NCI-H1436 (cell line): Measurements from ENCODE around the gene TGM1.

ENCODE experiments used
- DNase-seq: peaks from one replicate; lab custom pipeline; 2025; lab: John Stamatoyannopoulos, UW

TGM1 gene

GRCh38 chr14:24271134-24271833 is 8.3 kb upstream of the TGM1 start, which contains the start of gene RABGGTA:
Gene RABGGTA (minus strand): TSS chr14:24271597. CDS start chr14:24271115, 482 bp downstream.
- DNase-seq: peak; percentile 90

DNA sequence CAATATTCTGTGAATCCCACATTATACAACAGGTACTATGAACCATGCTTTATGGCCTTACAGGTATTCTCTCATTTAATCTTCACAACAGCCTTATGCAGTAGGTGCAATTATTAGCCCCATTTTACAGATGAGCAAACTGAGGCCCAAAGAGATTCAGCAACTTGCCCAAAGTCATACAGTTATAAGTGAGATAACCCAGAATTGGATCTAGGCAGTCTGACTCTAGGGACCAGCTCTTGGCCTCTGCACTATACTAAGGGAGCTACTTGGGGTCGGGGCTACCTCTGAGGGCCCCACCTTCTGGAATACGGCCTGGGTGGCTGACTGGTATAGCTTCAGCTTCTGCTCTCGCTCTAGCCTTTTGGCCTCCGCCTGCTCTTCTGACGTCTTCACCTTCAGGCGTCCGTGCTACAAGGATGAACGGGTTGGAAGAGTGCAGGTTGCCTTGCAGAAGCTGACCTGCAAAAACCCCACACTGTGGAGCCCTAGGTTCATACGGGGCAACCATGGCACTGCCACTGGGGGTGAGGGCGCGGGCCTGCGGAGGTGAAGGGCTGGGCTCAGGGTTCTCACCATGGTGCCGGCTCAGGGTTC is 7.7 kb upstream of the TGM1 start:
- DNase-seq: no peak

DNA sequence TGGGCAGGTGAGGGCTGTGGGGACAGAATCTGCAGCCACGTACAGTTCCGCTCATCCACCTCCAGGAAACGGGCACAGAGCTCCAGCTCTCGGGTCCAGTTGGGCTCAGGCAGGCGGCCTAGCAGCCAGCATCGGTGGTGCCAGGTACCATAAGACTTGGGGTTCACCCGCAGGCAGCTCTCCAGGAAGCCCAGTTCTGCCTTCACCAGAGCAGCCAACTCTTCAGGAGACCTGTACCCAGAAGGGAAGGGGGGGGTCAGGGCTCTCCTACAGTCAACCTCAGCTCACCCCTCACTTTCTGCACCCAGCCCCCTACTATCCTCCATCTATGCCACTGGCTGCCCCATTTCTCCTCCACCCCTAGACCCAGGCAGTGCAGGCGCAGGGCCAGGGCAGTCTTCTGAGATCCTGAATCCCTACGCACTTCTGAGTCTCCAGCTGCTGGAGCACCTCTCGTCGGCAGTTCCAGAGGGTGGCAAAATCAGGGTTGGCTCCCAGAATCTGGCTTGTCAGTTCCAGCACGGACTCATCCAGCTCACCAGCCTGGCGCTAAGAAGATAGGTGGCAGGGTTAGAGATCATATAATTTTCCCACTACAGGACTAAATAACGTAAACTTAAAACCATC is 7.0 kb upstream of the TGM1 start:
- DNase-seq: no peak

GRCh38 chr14:24269368-24269767 is 6.4 kb upstream of the TGM1 start:
- DNase-seq: no peak

- DNase-seq: no peak
Measured at GRCh38 chr14:24268225-24268624, 5.2 kb upstream of the TGM1 start.

DNA sequence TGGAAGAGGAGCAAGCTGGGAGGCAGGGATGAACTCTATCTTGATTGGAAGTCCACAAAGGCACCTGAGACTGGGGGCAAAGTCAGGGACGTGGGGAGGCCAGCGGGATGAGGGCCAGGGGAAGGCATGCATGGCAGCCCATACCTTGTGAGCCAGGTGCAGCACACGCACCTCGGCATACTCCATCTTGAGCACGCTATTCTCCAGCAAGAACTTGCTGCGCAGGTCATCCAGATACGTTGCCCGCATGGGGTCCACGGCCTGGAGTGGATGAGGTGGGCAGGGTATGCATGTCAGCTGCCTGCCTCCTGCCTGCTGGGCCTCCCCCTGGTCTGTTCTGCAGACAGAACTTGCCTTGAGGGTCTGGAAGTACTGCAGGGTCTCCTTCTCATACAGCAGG is 4.5 kb upstream of the TGM1 start:
- DNase-seq: no peak

DNA sequence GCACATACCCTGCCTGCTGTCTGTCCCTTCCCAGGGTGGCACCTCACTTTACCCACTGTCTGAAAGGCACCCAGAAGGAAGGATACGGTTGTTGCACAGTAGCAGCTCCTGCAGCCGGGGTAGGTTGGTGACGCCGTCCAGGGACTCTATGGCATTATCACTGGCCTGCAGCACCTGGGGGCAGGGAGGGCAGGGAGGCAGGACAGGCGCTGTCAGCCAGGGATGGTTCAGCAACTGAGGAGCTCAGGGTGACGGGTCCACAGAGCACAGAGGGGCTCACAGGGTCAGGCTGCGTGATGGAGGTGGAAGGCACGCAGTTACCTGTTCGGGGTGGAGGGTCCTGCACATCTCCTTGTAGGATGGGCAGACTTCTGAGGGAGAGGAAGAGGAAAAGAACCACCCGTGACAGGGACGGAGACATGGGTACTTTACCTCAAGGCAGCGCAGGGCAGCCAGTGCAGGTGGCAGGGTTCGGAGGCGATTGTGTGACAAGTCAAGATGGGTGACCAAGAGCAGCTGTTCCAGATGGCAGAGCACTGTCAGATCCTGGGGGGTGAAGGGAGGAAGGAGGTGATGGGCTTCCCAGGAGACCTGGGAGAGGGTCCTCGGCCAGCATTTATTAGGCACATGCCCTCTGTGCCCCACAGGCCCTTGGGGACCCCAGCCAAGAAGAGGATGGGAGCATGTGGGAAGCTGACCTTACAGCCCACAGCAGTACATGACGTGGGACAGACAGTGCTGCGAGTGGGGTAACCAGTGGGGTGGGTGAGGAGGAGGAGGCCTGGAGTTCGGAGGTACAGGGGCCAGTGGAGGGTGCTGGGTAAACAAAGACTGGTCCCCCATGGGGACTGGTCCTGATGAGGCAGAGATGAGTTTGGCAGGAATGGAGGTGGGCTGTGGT is 3.6 kb upstream of the TGM1 start:
- no peak for DNase-seq

- DNase-seq: no peak
Measured at GRCh38 chr14:24264298-24264697, 1.3 kb upstream of the TGM1 start.

DNA sequence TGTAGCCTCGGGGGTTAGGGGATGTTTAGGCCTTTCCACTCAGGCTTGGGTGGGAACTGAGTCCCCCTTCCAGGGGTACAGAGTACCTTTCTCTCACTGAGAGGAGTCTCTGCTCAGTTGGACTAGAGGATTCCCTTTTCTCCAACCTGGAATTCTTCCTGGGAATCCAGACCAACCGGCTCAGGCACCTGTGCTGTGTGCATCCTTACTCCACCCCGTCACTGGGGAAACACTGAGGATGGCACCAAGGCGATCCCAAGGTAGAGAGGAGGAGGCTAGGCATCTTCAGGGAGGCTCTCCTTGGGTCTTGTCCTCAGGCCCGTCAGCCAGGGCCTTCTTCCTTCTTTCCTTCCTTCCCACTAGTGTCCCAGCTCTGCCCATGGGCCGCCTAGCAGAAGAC is 871 bp upstream of the TGM1 start:
- DNase-seq: no peak

DNA sequence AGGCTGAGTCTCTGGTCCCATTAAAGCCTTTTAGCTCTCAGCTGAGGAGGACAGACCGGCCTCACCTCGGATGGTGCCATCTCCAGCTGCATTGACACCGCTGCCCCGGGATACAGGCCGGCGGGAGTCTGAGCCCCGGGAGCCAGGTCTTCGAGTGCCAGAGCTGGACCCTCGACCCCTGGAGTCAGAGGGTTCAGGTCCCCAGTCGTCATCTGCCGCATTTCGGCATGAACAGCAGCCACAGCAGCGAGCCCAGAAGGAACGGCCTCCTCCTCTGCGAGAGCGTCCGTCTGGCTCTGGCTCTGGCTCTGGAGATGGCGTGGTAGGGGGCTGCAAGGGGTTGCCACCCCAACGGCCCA is 1.0 kb downstream of the TGM1 start:
- no peak for DNase-seq

DNA sequence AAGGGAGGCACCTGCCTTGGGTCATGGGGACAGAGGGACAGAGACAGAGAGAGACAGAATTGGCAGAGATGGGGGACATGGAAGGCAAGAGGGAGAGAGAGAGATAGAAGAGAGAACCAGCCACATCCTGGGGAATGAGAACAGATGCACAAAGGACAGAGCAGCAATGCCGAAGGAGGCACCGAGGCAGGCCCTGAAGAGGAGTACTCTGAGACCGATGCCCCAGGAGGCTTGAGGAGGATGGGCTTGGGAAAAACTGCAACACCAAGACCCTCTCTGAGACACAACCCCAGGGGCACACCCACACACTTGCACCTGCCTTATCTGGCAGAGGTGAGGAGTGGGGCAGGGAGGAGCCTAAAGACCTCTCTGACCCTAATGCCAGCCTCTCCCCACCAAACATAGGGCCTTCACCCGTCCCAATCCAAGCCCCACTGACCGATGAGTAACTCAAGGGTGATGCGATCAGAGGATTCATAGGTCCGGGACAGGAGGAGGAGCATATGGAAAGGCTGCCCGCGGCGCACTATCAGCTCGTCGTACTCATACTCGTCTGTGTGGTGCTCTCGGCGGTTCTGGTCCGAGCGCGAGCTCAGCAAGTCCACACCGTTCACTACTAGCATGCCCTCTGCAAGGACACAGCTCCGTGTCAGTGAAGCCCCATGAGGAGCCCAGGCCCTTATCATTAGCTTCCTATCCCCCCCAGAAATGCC is 1.6 kb downstream of the TGM1 start:
- DNase-seq: no peak

DNA sequence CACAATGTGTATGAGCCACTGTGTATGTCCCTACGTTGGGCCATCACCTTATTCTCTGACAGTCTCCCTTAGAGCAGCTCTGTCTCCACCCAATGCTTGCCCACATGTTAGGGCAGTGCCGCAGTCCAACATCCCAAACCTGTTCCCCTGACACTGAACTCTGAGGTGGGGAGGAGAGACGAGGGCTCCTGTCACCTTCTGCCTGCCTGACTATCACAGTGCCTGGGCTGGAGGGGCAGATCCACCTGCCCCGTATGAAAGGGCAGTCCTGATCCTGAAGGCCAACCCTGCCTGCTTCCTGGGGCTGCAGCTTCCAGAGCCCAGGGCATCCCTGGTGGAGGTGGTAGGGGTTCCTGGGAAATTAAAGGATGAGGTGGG is 2.2 kb downstream of the TGM1 start:
- DNase-seq: no peak

GRCh38 chr14:24260026-24260779 is 2.8 kb downstream of the TGM1 start:
- DNase-seq: no peak

DNA sequence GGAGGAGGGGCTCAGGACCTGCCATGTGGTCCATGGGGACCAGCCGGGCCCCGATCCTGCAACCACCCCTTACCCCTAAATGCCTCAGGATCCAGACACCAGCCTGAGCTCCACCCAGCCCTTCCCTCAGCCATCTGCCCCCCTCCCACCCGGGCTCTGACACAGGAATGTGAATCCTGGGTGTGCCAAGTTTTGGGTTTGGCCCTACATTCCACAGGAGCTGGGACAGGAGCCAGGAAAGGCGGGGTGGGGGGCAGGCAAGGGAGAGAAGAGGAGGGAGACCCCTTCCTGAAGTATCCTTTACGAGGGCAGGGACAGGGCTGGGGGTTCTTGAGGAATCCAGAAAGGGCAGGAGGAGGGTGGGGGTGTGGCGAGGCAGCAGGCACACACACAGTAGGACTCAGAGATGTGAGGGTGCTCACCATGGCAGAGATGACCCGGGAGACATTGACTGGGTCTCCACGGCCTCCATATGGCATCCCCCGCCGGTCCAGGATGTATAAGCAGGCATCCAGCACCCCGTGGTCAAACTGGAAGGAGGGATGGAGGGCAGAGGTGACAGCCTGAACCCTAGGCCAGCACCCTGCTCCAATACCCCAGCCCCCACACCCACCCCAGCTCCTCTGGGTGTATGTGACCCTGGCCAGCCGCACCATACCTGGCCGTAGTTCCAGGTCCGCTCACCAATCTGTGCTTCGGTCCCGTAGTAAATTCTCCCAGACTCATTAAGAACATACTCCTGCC is 3.5 kb downstream of the TGM1 start:
- no peak for DNase-seq

DNA sequence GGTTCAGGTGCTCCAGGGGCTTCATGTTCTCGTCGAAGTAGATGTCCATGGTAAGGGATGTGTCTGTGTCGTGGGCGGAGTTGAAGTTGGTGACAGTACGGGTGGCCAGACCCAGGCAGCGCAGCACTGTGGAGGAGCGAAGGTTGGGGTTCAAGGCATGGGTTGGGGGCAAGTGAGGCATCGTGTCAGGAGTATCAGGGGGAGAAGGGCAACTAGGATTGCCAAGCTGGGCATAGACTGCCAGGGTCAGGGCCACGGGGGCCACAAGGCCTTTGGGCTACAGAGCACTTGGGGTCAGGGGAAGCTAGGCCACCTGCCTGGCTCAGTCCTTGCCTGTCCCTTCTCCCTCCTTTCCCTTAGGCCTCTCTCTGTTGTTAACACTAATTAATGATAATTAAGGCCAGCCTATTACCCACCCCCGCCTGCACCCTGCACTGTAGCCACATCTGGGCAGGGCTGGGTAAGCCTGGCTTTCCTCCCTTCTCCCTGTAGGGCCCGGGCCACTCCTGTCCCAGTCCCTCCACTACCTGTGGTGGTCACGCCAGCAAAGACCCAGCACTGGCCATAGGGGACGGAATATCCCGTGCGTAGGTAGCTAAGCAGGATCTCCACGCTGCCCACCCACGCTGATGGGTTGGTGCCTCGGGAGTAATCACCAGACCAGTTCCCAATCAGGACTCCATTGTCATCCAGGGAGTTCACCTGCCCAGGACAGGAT is 4.3 kb downstream of the TGM1 start:
- DNase-seq: no peak

DNA sequence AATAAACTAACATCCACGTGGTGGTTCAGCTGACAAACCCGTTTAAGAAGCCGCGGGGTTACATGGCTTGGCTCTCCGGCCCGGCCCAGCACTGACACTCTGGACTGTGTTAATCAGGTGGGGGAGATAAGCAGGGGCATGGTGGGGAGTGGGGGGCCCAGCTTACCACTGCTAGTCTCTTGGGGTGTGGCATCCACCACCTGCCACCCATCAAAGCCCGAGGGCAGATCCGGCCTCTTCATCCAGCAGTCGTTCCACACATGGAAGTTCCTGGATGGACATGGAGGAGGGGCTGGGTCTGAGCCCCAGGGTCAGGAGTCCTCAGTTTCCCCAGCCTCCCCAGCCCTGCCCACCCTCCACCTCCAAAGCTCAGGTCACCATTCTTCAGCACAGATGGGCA is 4.9 kb downstream of the TGM1 start:
- no peak for DNase-seq

DNA sequence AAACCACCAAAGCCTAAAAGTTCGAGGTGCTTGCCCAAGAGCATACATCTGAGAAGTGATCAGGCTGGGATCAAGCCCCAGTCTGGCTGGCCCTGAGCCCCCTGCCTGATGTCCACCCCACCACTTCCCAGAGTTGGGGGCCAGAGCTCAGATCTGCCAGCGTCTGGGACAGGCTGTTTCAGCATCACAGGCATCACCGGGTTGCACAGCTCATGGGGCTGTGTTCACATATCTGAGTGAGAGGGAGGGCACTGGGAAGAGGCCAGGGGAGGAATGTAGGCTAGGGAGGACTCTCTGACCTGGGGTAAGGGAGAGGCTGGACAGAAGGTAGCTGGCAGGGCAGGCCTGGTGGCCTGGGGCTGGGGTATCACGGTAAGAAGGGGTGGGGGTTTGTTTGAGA is 6.0 kb downstream of the TGM1 start:
- DNase-seq: no peak

GRCh38 chr14:24255931-24256711 is 6.9 kb downstream of the TGM1 start:
- no peak for DNase-seq

DNA sequence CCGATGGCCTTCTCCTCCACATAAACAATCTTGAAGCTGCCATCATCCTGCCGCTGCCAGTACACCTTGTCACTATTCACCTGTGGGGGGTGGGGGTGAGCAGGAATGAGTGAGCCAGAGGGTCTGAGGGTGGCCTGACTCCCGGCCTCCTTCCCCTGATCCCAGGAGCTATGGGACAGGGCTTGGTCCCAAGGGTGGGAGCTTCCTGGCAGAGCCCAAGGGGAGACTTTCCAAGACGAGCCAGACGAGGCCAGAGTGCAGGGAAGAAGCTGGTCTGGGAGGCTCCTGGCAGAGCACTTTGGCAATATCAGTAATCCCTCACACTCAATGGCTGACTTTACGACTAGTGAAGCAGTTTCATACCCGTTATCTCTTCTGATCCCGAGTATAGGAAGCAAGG is 7.5 kb downstream of the TGM1 start:
- no peak for DNase-seq
